GM23248 (cell line): ENCODE measurements around the gene CHRNA4. TPM values are rescaled to one million over a fixed set of nuclear protein-coding genes. Genes with fewer than 3 reads are reported as not detected.

ENCODE experiments used
- DNase-seq: peaks from one replicate; pipeline ENCODE4 v3.0.0-alpha.2; 2015
- H2AFZ ChIP-seq: fragments of 200-600 bp; sonication (generic); 2 replicates; pipeline ENCODE4 v1.6.1; 2016; ENCODE audit warnings: antibody characterized with exemption
- H3F3A ChIP-seq: fragments of 200-600 bp; sonication (generic); 2 replicates; pipeline ENCODE4 v1.6.1; 2016; ENCODE audit warnings: mild to moderate bottlenecking, antibody characterized with exemption, mixed run types; ENCODE audit not compliant: insufficient read depth
- H3K27ac ChIP-seq: fragments of 200-600 bp; sonication (generic); 2 replicates; pipeline ENCODE4 v1.5.1; 2016; ENCODE audit warnings: mild to moderate bottlenecking
- H3K27me3 ChIP-seq: fragments of 200-600 bp; sonication (generic); replicated peaks from 2 replicates; pipeline ENCODE4 v1.6.1; 2016; ENCODE audit warnings: mild to moderate bottlenecking; ENCODE audit not compliant: insufficient read depth
- H3K36me3 ChIP-seq: fragments of 200-600 bp; sonication (generic); 2 replicates; pipeline ENCODE4 v1.6.1; 2016; ENCODE audit warnings: low read depth, mild to moderate bottlenecking
- H3K4me1 ChIP-seq: fragments of 200-600 bp; sonication (generic); 2 replicates; pipeline ENCODE4 v1.6.1; 2016; ENCODE audit warnings: mild to moderate bottlenecking; ENCODE audit not compliant: insufficient read depth
- H3K4me2 ChIP-seq: fragments of 200-600 bp; sonication (generic); one replicate; pipeline ENCODE4 v1.6.1; 2016; ENCODE audit warnings: mild to moderate bottlenecking; ENCODE audit not compliant: unreplicated experiment
- H3K4me3 ChIP-seq: fragments of 200-600 bp; sonication (generic); 2 replicates; pipeline ENCODE4 v1.5.1; 2016; ENCODE audit warnings: mild to moderate bottlenecking
- H3K79me2 ChIP-seq: fragments of 200-600 bp; sonication (generic); 2 replicates; pipeline ENCODE4 v1.6.1; 2016; ENCODE audit warnings: mild to moderate bottlenecking; ENCODE audit not compliant: insufficient read depth
- H3K9ac ChIP-seq: fragments of 200-600 bp; sonication (generic); 2 replicates; pipeline ENCODE4 v1.6.1; 2016; ENCODE audit warnings: mild to moderate bottlenecking
- H3K9me2 ChIP-seq: fragments of 200-600 bp; sonication (generic); 2 replicates; pipeline ENCODE4 v1.6.1; 2016; ENCODE audit warnings: mixed run types, mild to moderate bottlenecking, moderate library complexity; ENCODE audit not compliant: insufficient read depth
- H3K9me3 ChIP-seq: fragments of 200-600 bp; sonication (generic); one replicate; pipeline ENCODE4 v1.6.1; 2017; ENCODE audit warnings: low read depth
- H4K20me1 ChIP-seq: fragments of 200-600 bp; sonication (generic); 2 replicates; pipeline ENCODE4 v1.6.0; 2016; ENCODE audit not compliant: insufficient read depth
- EZH2 ChIP-seq: fragments of 200-600 bp; sonication (generic); IDR thresholded peaks from 2 replicates; pipeline ENCODE4 v1.6.1; 2018; ENCODE audit warnings: antibody characterized with exemption, mild to moderate bottlenecking; ENCODE audit not compliant: insufficient read depth, poor library complexity, severe bottlenecking
- EZH2phosphoT487 ChIP-seq: fragments of 200-600 bp; sonication (generic); IDR thresholded peaks from 2 replicates; pipeline ENCODE4 v1.6.1; 2018; ENCODE audit warnings: antibody characterized with exemption, moderate library complexity, mild to moderate bottlenecking, low read depth; ENCODE audit not compliant: insufficient read depth
- WGBS, 2 experiments: methylation state at CpG; one replicate each; pipeline ENCODE4 v1.1.6; 2015 to 2017; ENCODE audit warnings: low lambda C conversion rate in 2 of 2, low coverage in 1 of 2; ENCODE audit errors: missing lambda C conversion rate in 2 of 2; 5-methylcytosine and 5-hydroxymethylcytosine counted together
- in situ Hi-C: fragments of 300-500 bp; cut with MboI; formaldehyde crosslinking; loops from 2 replicates; pipeline ENCODE4 v1.15.0; 2020
- polyA plus RNA-seq: library from polyadenylated mRNA; unstranded; fragments of >200 nt; fragmentation: Nextera tagmentation; extraction: Ambion mirVana; gene quantifications from 2 replicates; pipeline ENCODE4 v1.2.1, GENCODE V29; 2016
- total RNA-seq: library from RNA; depleted of rRNA; stranded (reverse); fragments of >200 nt; shearing (Covaris generic); gene quantifications from 2 replicates; pipeline ENCODE4 v1.2.3, GENCODE V29; 2014

Gene CHRNA4
- total and polyA plus RNA-seq, 2 experiments from 2014 or later: not detected

- Histone ChIP-seq H3K27ac (no peak overlapping the region), H2AFZ (no peak overlapping the region), H3K4me2 (no peak overlapping the region), H3K9ac (no peak overlapping the region), H3K9me3 (no peaks in the 10 kb centered on the region), H4K20me1 (no peaks in the 10 kb centered on the region), H3K27me3 (peaks cover 25% of the 10 kb centered on the region), H3F3A (0 out of 2 replicates have a peak, but pooled peaks cover 4% of the 10 kb centered on the region), H3K4me1 (no peaks in the 10 kb centered on the region), H3K79me2 (no peaks in the 10 kb centered on the region), H3K9me2 (no peaks in the 10 kb centered on the region), H3K36me3 (no peaks in the 10 kb centered on the region), H3K4me3 (no peak overlapping the region)
- in situ Hi-C loops: no loop called here
- WGBS, 2 experiments: 15 to 18% methylated on average over 19 to 20 of the region's 20 CpGs
- TF ChIP-seq EZH2phosphoT487 (no peak), EZH2 (no peak)
- DNase-seq: peak; percentile 77
Observed at GRCh38 chr20:63321148-63321831, 39.9 kb downstream of the CHRNA4 start.

- no peak for TF ChIP-seq EZH2phosphoT487
- TF ChIP-seq EZH2: no peak
- peaks cover 25% of the 10 kb centered on the region for H3K27me3 ChIP-seq
- H3F3A ChIP-seq: 0 out of 2 replicates have a peak, but pooled peaks cover 4% of the 10 kb centered on the region
- in situ Hi-C loops: no loop called here
- no peak overlapping the region for H3K27ac ChIP-seq
- no peak overlapping the region for H3K9ac ChIP-seq
- no peaks in the 10 kb centered on the region for H4K20me1 ChIP-seq
- H3K36me3 ChIP-seq: no peaks in the 10 kb centered on the region
- no peak for DNase-seq
- H3K9me3 ChIP-seq: no peaks in the 10 kb centered on the region
- H3K9me2 ChIP-seq: no peaks in the 10 kb centered on the region
- H3K4me3 ChIP-seq: no peak overlapping the region
- no peak overlapping the region for H2AFZ ChIP-seq
- WGBS, 2 experiments: 40% methylated on average over 10 of the region's 10 CpGs
- H3K4me1 ChIP-seq: no peaks in the 10 kb centered on the region
- H3K4me2 ChIP-seq: no peak overlapping the region
- H3K79me2 ChIP-seq: no peaks in the 10 kb centered on the region
Observed at GRCh38 chr20:63320616-63321147, 40.5 kb downstream of the CHRNA4 start.

GRCh38 chr20:63320041-63320511, 41.1 kb downstream of the CHRNA4 start:
- TF ChIP-seq EZH2phosphoT487 (no peak), EZH2 (no peak)

GRCh38 chr20:63319164-63320040, 41.7 kb downstream of the CHRNA4 start:
- in situ Hi-C loops: no loop called here
- Histone ChIP-seq H3K9me2 (no peaks in the 10 kb centered on the region), H4K20me1 (no peaks in the 10 kb centered on the region), H3F3A (0 out of 2 replicates have a peak, but pooled peaks cover 4% of the 10 kb centered on the region), H3K4me1 (no peaks in the 10 kb centered on the region), H3K4me3 (no peak overlapping the region), H3K36me3 (no peaks in the 10 kb centered on the region), H3K27ac (no peak overlapping the region), H2AFZ (no peak overlapping the region), H3K27me3 (peaks cover 19% of the 10 kb centered on the region), H3K9ac (no peak overlapping the region), H3K4me2 (no peak overlapping the region), H3K79me2 (no peaks in the 10 kb centered on the region), H3K9me3 (no peaks in the 10 kb centered on the region)
- TF ChIP-seq EZH2phosphoT487 (no peak), EZH2 (no peak)
- no peak for DNase-seq
- 67 to 68% methylated on average over 19 to 25 of the region's 25 CpGs for WGBS, 2 experiments

More at GRCh38 chr20:63320041-63320511, 41.1 kb downstream of the CHRNA4 start:
- Histone ChIP-seq H3K36me3 (no peaks in the 10 kb centered on the region), H3K27me3 (peaks cover 25% of the 10 kb centered on the region), H3K9me3 (no peaks in the 10 kb centered on the region), H3K4me3 (no peak overlapping the region), H3K4me1 (no peaks in the 10 kb centered on the region), H2AFZ (no peak overlapping the region), H3K4me2 (no peak overlapping the region), H3K9ac (no peak overlapping the region), H3K27ac (no peak overlapping the region), H3K9me2 (no peaks in the 10 kb centered on the region), H3F3A (0 out of 2 replicates have a peak, but pooled peaks cover 4% of the 10 kb centered on the region), H3K79me2 (no peaks in the 10 kb centered on the region), H4K20me1 (no peaks in the 10 kb centered on the region)
- DNase-seq: no peak
- in situ Hi-C loops: no loop called here
- 66 to 76% methylated on average over 17 to 22 of the region's 23 CpGs for WGBS, 2 experiments
